GM12801 (cell line): ENCODE results near the gene SRPK3.

Experiments
- CTCF ChIP-seq: IDR thresholded peaks from one replicate; pipeline ENCODE4 v1.5.1; 2011; ENCODE audit warnings: control low read depth; ENCODE audit not compliant: insufficient read length; ENCODE audit errors: extremely low read depth

Gene SRPK3

GRCh38 chrX:153812220-153812619 lies 31.4 kb downstream of the SRPK3 start:
- TF ChIP-seq CTCF: no peak

GRCh38 chrX:153813161-153813560 lies 32.3 kb downstream of the SRPK3 start:
- no peak for TF ChIP-seq CTCF

GRCh38 chrX:153814591-153815315 lies 33.9 kb downstream of the SRPK3 start:
- no peak for TF ChIP-seq CTCF

GRCh38 chrX:153816831-153817690 lies 36.2 kb downstream of the SRPK3 start:
- no peak for TF ChIP-seq CTCF

GRCh38 chrX:153818571-153819383 lies 37.9 kb downstream of the SRPK3 start:
- TF ChIP-seq CTCF: no peak

GRCh38 chrX:153819384-153820040 lies 38.7 kb downstream of the SRPK3 start:
- no peak for TF ChIP-seq CTCF
